RWPE1 (cell line): ENCODE data around the gene PFKFB2.

Experiments
- CTCF ChIA-PET: fragments of 350-600 bp; sonication (Branson Sonifier 250); formaldehyde crosslinking; extraction: SDS; loops from one replicate; lab custom pipeline; 2021; lab: Yijun Ruan, JAX
- POLR2A ChIA-PET: fragments of 400-600 bp; formaldehyde crosslinking; extraction: SDS; loops from one replicate; lab custom pipeline; 2020; ENCODE audit warnings: antibody characterized with exemption; ENCODE audit not compliant: low non-redundant PET; lab: Yijun Ruan, JAX
- DNase-seq: peaks from one replicate; pipeline ENCODE4 v3.0.0; 2012; ENCODE audit warnings: low spot score
- H3K27ac ChIP-seq: fragments of 450-650 bp; 2 replicates; pipeline ENCODE4 v1.5.1; 2017
- TF ChIP-seq, protein P1 (sequence below): fragments of 450-650 bp; conservative IDR thresholded peaks from 2 replicates; pipeline ENCODE4 v1.5.1; 2017; ENCODE audit warnings: low read depth, mild to moderate bottlenecking

Gene PFKFB2

GRCh38 chr1:207071426-207071825 lies 18.4 kb downstream of the PFKFB2 start:
- TF ChIP-seq, protein P1, sequence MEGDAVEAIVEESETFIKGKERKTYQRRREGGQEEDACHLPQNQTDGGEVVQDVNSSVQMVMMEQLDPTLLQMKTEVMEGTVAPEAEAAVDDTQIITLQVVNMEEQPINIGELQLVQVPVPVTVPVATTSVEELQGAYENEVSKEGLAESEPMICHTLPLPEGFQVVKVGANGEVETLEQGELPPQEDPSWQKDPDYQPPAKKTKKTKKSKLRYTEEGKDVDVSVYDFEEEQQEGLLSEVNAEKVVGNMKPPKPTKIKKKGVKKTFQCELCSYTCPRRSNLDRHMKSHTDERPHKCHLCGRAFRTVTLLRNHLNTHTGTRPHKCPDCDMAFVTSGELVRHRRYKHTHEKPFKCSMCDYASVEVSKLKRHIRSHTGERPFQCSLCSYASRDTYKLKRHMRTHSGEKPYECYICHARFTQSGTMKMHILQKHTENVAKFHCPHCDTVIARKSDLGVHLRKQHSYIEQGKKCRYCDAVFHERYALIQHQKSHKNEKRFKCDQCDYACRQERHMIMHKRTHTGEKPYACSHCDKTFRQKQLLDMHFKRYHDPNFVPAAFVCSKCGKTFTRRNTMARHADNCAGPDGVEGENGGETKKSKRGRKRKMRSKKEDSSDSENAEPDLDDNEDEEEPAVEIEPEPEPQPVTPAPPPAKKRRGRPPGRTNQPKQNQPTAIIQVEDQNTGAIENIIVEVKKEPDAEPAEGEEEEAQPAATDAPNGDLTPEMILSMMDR, result no peak
- POLR2A ChIA-PET, result no interaction called here
- CTCF ChIA-PET, result interaction anchor here (0.5 to 1.2 kb wide), 4 partner anchors 9 to 333 kb away, joined by 4 to 5 read pairs (median 4); no protein-coding TSS in a partner anchor
- no peak overlapping the region for H3K27ac ChIP-seq
- DNase-seq, result no peak

DNA sequence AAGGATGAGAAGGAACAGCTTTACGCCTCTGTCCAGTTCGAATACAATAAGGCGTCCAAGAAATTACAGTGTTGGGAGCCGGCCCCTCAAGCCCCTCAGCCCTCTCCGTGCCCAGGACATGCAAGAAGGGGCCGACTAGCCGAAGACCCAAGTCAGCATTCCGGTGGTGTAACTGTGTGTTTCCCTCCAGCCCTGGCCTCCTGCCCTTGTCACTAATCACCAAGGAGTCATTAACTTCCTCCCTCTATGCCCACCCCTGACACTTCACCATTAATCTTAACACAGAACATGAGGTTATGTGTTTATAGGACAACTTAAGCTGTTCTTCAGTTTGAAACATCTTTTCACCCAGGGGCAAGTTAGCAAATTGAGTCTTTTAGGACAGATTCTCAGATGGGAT lies 19.2 kb downstream of the PFKFB2 start:
- TF ChIP-seq, protein P1, result no peak
- ChIA-PET CTCF (interaction anchor here (0.5 to 1.2 kb wide), 3 partner anchors 91 to 333 kb away, joined by 4 to 5 read pairs (median 4); no protein-coding TSS in a partner anchor), POLR2A (no interaction called here)
- DNase-seq, result no peak
- H3K27ac ChIP-seq, result peak overlapping the region; percentile 36; the same call in 1 of the 2 replicates

DNA sequence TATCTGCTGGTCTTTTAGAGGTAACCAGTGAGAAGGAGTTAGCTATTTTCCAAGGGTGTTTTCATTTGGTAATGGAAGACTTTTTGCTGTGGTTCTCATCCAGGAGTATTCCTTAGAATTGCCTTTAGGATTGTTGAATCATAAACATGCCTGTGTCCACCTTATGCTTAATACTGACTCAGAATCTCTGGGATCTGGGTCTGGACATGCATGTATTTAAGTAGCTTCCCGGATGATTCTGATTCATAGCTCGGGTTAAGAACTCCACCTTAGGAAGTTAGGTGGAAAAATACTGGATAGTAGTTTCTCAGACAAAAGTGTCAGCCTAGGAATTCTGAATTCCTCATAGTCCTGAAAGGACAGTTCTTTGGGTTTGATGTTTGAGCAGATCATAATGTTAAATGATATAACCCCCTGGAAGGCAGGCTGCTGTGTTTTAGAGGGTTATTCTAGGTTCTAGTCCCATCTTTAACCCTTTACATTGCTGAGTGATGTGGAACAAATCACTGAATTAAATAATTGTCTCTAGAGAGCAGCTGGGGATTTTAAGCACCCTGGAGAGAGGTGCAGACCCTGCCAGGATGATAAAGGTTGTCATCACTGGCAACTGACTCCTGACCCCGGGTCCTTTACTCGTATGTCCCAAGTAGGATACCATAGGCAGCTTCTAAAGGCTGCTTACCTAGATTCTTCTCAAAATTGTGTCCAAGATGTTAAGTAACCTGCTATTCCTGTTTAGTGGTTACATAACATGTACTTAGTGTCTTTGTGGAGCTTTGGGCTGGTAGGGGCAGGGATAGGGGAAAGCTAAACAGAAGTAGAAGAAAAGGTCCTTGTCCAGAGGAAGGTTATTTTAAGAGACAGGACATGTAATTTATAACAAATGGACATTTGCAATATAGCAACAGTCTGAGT lies 21.1 kb downstream of the PFKFB2 start:
- ChIA-PET CTCF (interaction anchor here (0.6 to 1.0 kb wide), 5 partner anchors 14 to 334 kb away, joined by 3 to 4 read pairs (median 3); partner anchors contain the start of gene PFKFB2), POLR2A (interaction anchor here (2.9 kb wide), 1 partner anchor 41 kb away, joined by 8 read pairs; the partner anchor contains the start of gene C1orf116)
- TF ChIP-seq, protein P1, result no peak
- H3K27ac ChIP-seq, result peak overlapping the region; percentile 56; the same call in 1 of the 2 replicates
- peak; percentile 85 for DNase-seq

DNA sequence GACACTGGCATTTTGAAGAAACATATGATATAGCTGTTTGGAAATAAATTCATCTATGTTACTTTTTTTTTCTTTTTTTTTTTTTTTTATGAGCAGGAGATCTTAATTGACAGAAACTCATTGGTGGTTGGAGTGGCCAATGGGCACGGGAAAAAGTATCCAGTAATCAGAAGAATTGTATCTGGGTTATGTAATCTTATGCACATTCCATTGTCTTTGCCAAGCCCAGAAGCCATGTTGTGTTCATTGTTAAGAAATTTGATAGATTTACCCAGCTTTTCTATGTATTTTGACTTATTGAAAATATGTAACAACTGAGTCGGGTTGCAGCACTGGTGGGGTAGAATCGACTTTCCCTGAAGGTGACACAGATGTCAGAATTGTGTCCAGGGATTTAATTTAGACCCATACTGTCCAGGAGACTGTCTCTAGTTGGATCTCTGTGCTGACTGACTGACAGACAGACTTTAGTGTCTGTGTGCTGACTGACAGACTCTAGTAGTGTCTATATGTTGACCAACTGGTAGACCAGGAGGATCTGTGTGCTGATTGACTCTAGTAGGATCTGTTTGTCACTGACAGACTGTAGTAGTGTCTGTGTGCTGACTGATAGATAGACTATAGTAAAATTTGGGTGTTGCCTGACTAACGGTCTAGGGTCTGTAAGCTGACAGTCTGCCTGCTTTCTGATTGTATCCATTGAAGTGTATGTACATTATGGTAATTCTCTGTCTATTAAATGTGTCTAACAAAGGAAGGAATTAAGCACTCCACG lies 23.3 kb downstream of the PFKFB2 start:
- CTCF ChIA-PET, result interaction anchor here (0.5 to 1.1 kb wide), 5 partner anchors 22 to 428 kb away, joined by 3 to 5 read pairs (median 3); partner anchors contain the start of gene CR1
- H3K27ac ChIP-seq, result no peak overlapping the region
- POLR2A ChIA-PET, result interaction anchor here (2.9 kb wide), 1 partner anchor 44 kb away, joined by 8 read pairs; the partner anchor contains the start of gene C1orf116
- no peak for DNase-seq
- TF ChIP-seq, protein P1, result no peak

DNA sequence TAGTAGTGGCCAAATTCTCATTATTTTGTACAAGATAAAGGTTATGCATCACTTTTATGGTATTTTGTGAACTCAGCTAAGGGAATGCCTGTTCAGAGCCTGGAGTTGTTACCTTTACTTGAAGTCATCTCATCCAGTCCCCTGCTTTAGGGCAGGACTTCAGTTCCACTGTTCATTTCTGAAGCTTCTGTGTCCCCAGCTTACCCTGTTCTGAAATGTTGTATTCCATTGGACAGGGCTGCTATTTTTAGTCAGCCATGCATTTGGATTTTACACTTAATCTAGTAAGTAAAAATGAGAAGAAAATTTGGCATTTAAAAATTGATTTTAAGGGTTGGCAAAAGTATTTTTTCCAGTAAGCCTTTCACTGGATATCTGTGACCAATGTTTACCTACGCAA lies 23.9 kb downstream of the PFKFB2 start:
- POLR2A ChIA-PET, result no interaction called here
- TF ChIP-seq, protein P1, result no peak
- CTCF ChIA-PET, result interaction anchor here (0.7 to 1.1 kb wide), 2 partner anchors 422 to 427 kb away, joined by 3 to 5 read pairs; no protein-coding TSS in a partner anchor

More for the DNA sequence above, 23.9 kb downstream of the PFKFB2 start:
- H3K27ac ChIP-seq, result no peak overlapping the region
- no peak for DNase-seq
